HS-27A (cell line): Measurements from ENCODE around the gene MRPL4.

Experiments
- DNase-seq: peaks from one replicate; pipeline ENCODE4 v3.0.0-alpha.2; 2012; ENCODE audit warnings: low read depth, missing footprints

Gene MRPL4

GRCh38 chr19:10251792-10252694 lies at the start of gene MRPL4:
Gene MRPL4, plus strand, starts transcription at chr19:10252214. Its CDS starts 40 bp downstream, at chr19:10252254.
- DNase-seq: peak; percentile 95

- no peak for DNase-seq
These were observed 48.3 kb upstream of the MRPL4 start for GRCh38 chr19:10203686-10204085.

GRCh38 chr19:10205636-10206035 lies 46.4 kb upstream of the MRPL4 start:
- no peak for DNase-seq

- no peak for DNase-seq
These were observed 45.7 kb upstream of the MRPL4 start for GRCh38 chr19:10206226-10206885.

GRCh38 chr19:10207026-10207425 lies 45.0 kb upstream of the MRPL4 start:
- DNase-seq: no peak

- no peak for DNase-seq
These were observed 42.7 kb upstream of the MRPL4 start for GRCh38 chr19:10209315-10209714.

GRCh38 chr19:10211061-10211460 lies 41.0 kb upstream of the MRPL4 start:
- no peak for DNase-seq

- DNase-seq: no peak
These were observed 40.3 kb upstream of the MRPL4 start for GRCh38 chr19:10211691-10212090.

- no peak for DNase-seq
These were observed 37.2 kb upstream of the MRPL4 start for GRCh38 chr19:10214784-10215183.

GRCh38 chr19:10217085-10217484 lies 34.9 kb upstream of the MRPL4 start:
- DNase-seq: no peak

GRCh38 chr19:10219678-10220077 lies 32.3 kb upstream of the MRPL4 start:
- DNase-seq: no peak

- no peak for DNase-seq
These were observed 31.3 kb upstream of the MRPL4 start for GRCh38 chr19:10220695-10221094.

GRCh38 chr19:10222201-10222890 lies 29.7 kb upstream of the MRPL4 start:
- no peak for DNase-seq

GRCh38 chr19:10223488-10224213 lies 28.4 kb upstream of the MRPL4 start:
- no peak for DNase-seq

GRCh38 chr19:10224337-10224736 lies 27.7 kb upstream of the MRPL4 start:
- no peak for DNase-seq

GRCh38 chr19:10226021-10226375 lies 26.0 kb upstream of the MRPL4 start:
- DNase-seq: no peak

GRCh38 chr19:10226376-10227025 lies 25.5 kb upstream of the MRPL4 start:
- DNase-seq: no peak

- no peak for DNase-seq
These were observed 24.7 kb upstream of the MRPL4 start for GRCh38 chr19:10227026-10227971.

- DNase-seq: no peak
These were observed 23.6 kb upstream of the MRPL4 start for GRCh38 chr19:10228393-10228792.

- DNase-seq: no peak
These were observed 23.1 kb upstream of the MRPL4 start for GRCh38 chr19:10228920-10229319.
